NCI-H446 (cell line): Measurements from ENCODE around the gene ZGPAT.
"Not testable (repeated sequence)": the region's sequence is repeated elsewhere in the genome, so short reads cannot be mapped to it uniquely, and the experiment has no call there.

Experiments
- DNase-seq, 2 experiments: peaks; one replicate each; lab custom pipeline; 2025; lab: John Stamatoyannopoulos, UW

Gene ZGPAT

GRCh38 chr20:63703471-63703975 is 4.3 kb upstream of the ZGPAT start:
- DNase-seq, result no peak

- no peak for DNase-seq
Observed at GRCh38 chr20:63703976-63704748, 3.7 kb upstream of the ZGPAT start.

GRCh38 chr20:63704749-63705117 is 3.1 kb upstream of the ZGPAT start:
- no peak for DNase-seq

GRCh38 chr20:63705232-63706026 is 2.4 kb upstream of the ZGPAT start:
- DNase-seq, result no peak

GRCh38 chr20:63706027-63706695 is 1.7 kb upstream of the ZGPAT start:
- DNase-seq, result no peak

- DNase-seq, result no peak
Observed at GRCh38 chr20:63706852-63707557, 834 bp upstream of the ZGPAT start.

GRCh38 chr20:63708301-63709148 is 686 bp downstream of the ZGPAT start:
- DNase-seq, result no peak

- no peak for DNase-seq
Observed at GRCh38 chr20:63709149-63709527, 1.3 kb downstream of the ZGPAT start.

- DNase-seq, result no peak
Observed at GRCh38 chr20:63711085-63711645, 3.3 kb downstream of the ZGPAT start.

- DNase-seq, result no peak
Observed at GRCh38 chr20:63712191-63712590, 4.4 kb downstream of the ZGPAT start.

GRCh38 chr20:63714858-63715257 is 7.0 kb downstream of the ZGPAT start:
- no peak for DNase-seq

- no peak for DNase-seq
Observed at GRCh38 chr20:63718996-63719395, 11.2 kb downstream of the ZGPAT start.

GRCh38 chr20:63722967-63723622 is 15.3 kb downstream of the ZGPAT start:
- not testable (repeated sequence) for DNase-seq

- not testable (repeated sequence) for DNase-seq
Observed at GRCh38 chr20:63730189-63730733, 22.4 kb downstream of the ZGPAT start.

- no peak for DNase-seq
Observed at GRCh38 chr20:63731410-63731809, 23.6 kb downstream of the ZGPAT start.

- DNase-seq, result no peak
Observed at GRCh38 chr20:63732118-63733095, 24.6 kb downstream of the ZGPAT start.

- DNase-seq, result no peak
Observed at GRCh38 chr20:63733117-63733516, 25.3 kb downstream of the ZGPAT start.

GRCh38 chr20:63733579-63734081 is 25.8 kb downstream of the ZGPAT start:
- no peak for DNase-seq
